Activated T-cell treated with anti-CD3 and anti-CD28 coated beads, Interleukin-2, amount 50 U/mL, for 72 hours (primary cell): ENCODE results near the gene C6orf62. TPM values are rescaled to one million over a fixed set of nuclear protein-coding genes. Genes with fewer than 3 reads are reported as not detected.
A peak's percentile ranks its signal among the peaks of the same experiment; 100 is the strongest.
"Not testable (repeated sequence)": the region's sequence is repeated elsewhere in the genome, so short reads cannot be mapped to it uniquely, and the experiment has no call there.

Experiments
- ATAC-seq, 2 donors: fragments of 150-1000 bp; cut with Tn5 transposase; replicated peaks in 1 of 2; 2 replicates each; pipeline ENCODE4 v1.10.0; 2021; ENCODE audit warnings: moderate library complexity in 2 of 2, mild to moderate bottlenecking in 1 of 2
- DNase-seq, 2 donors: peaks; one replicate each; pipeline ENCODE4 v3.0.0; 2021 to 2022; ENCODE audit warnings: mixed read lengths in 1 of 2
- H3K27ac Mint-ChIP-seq: one replicate; pipeline ENCODE4 v1.8.0; 2022; ENCODE audit warnings: mild to moderate bottlenecking, moderate library complexity, mixed read lengths
- H3K27me3 Mint-ChIP-seq: one replicate; pipeline ENCODE4 v1.8.0; 2022; ENCODE audit warnings: low read depth, mixed read lengths
- H3K36me3 Mint-ChIP-seq, 2 donors: one replicate each; pipeline ENCODE4 v1.8.0; 2022; ENCODE audit warnings: mixed read lengths in 2 of 2, mild to moderate bottlenecking in 1 of 2; ENCODE audit not compliant: insufficient read depth in 2 of 2
- H3K4me1 Mint-ChIP-seq: one replicate; pipeline ENCODE4 v1.8.0; 2022; ENCODE audit warnings: low read depth, mixed read lengths
- H3K4me3 Mint-ChIP-seq, 2 donors: one replicate each; pipeline ENCODE4 v1.8.0; 2022; ENCODE audit warnings: mild to moderate bottlenecking in 2 of 2, mixed read lengths in 2 of 2, moderate library complexity in 2 of 2
- H3K9me3 Mint-ChIP-seq, 2 donors: one replicate each; pipeline ENCODE4 v1.8.0; 2022; ENCODE audit warnings: mixed read lengths in 2 of 2
- total RNA-seq, 2 donors: library from RNA; stranded (reverse); gene quantifications; one replicate each; pipeline ENCODE4 v1.2.3, GENCODE V29; 2022

C6orf62 gene
- total RNA-seq, 2 donors from 2014 or later, result 181 to 194 TPM

GRCh38 chr6:24708612-24709011 lies 10.3 kb downstream of the C6orf62 start:
- Mint-ChIP-seq H3K4me1 (peaks cover 63% of the 10 kb centered on the region), H3K9me3 (no peaks in the 10 kb centered on the region), H3K27ac (peak overlapping the region; percentile 82), H3K27me3 (no peaks in the 10 kb centered on the region), H3K36me3 (peaks cover 15 to 56% of the 10 kb centered on the region in 2 donors), H3K4me3 (no peak overlapping the region)
- no peak for ATAC-seq
- no peak for DNase-seq

DNA sequence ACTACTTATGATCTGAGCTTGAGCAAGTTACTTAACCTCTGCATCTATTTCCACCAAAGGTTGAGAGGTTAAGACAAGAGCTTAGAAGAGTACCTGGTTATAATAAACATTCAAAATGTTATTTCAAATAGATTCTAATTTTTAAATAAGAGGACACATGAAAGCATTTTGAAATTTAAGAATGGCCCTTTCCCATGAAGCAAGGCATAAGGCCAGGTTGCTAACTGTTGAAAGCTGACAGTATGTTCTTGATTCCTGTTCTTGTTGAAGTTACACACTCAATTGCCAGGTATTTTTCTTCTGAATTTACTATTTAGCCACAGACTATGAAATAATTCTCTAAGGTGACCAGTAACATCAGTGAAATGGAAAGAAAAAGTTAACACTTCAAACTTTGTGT lies 14.5 kb downstream of the C6orf62 start:
- H3K4me1 Mint-ChIP-seq, result peaks cover 72% of the 10 kb centered on the region
- no peak overlapping the region for H3K4me3 Mint-ChIP-seq
- no peaks in the 10 kb centered on the region for H3K27me3 Mint-ChIP-seq
- peak overlapping the region; percentile 86 for H3K27ac Mint-ChIP-seq
- no peaks in the 10 kb centered on the region for H3K9me3 Mint-ChIP-seq
- DNase-seq (no peak), ATAC-seq (no peak)
- H3K36me3 Mint-ChIP-seq, result peaks cover 5 to 46% of the 10 kb centered on the region in 2 donors

DNA sequence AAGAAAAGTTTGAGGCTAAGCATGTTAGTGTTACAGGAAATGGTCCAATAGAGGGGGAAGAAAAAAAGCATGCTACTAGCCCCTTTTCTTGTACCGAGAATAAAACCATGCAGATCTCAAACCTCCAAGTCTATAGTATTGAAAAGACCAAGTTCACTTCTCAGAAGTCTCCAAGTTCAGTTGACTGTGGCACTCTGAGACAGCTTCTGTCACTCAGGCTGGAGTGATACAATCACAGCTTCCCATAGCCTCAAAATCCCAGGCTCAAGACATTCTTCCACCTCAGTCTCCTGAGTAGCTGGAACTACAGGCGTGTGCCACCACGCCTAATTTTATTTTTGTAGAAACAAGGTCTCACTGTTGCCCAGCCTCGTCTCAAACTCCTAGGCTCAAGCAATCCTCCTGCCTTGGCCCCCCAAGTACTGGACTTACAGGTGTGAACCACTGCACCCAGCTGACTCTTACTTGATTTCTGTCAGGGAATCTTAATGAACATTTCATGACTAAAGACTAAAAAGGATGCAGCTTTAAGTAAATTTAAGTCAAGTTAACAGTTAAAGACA lies 16.2 kb downstream of the C6orf62 start:
- no peak for DNase-seq
- peaks cover 73% of the 10 kb centered on the region for H3K4me1 Mint-ChIP-seq
- no peak overlapping the region for H3K4me3 Mint-ChIP-seq
- H3K27me3 Mint-ChIP-seq, result no peaks in the 10 kb centered on the region
- H3K9me3 Mint-ChIP-seq, result no peaks in the 10 kb centered on the region
- ATAC-seq, result no peak
- peaks cover 7 to 43% of the 10 kb centered on the region in 2 donors for H3K36me3 Mint-ChIP-seq
- H3K27ac Mint-ChIP-seq, result peak overlapping the region; percentile 86

GRCh38 chr6:24699521-24700359 lies 19.2 kb downstream of the C6orf62 start:
- peak overlapping the region; percentile 45 to 85 for H3K4me3 Mint-ChIP-seq

DNA sequence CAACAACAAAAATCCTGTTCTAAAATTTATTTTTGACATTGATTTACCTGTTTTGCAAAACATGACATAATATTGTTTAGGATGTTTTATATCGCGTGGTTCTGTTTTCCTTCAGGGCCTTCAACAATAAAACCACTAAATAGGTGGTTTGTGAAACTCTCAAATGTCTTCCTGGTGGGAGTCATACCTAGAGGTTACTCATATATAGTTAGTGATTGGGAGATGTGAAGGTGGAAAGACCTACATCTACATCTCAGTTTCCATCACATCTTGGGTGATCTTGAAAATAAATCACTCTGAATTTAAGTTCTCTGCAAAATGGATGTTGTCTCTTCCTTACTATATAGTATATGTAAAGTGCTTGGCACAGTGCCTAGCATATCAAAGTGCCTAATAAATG lies 22.9 kb downstream of the C6orf62 start:
- DNase-seq (no peak), ATAC-seq (peak; percentile 55 to 56)
- Mint-ChIP-seq H3K4me3 (peak overlapping the region in 1 of 2 donors; percentile 1), H3K4me1 (peaks cover 51% of the 10 kb centered on the region), H3K9me3 (no peaks in the 10 kb centered on the region), H3K27ac (peak overlapping the region; percentile 84), H3K27me3 (no peaks in the 10 kb centered on the region), H3K36me3 (peaks cover 2 to 11% of the 10 kb centered on the region in 2 donors)

More at GRCh38 chr6:24699521-24700359, 19.2 kb downstream of the C6orf62 start:
- ATAC-seq (peak; percentile 84 to 92), DNase-seq (no peak)
- Mint-ChIP-seq H3K4me1 (peaks cover 63% of the 10 kb centered on the region), H3K36me3 (peaks cover 4 to 24% of the 10 kb centered on the region in 2 donors), H3K27ac (peak overlapping the region; percentile 97), H3K9me3 (no peaks in the 10 kb centered on the region), H3K27me3 (no peaks in the 10 kb centered on the region)

GRCh38 chr6:24695635-24696034 lies 23.3 kb downstream of the C6orf62 start:
- H3K9me3 Mint-ChIP-seq, H3K27me3 Mint-ChIP-seq, H3K36me3 Mint-ChIP-seq, H3K4me3 Mint-ChIP-seq: not testable (repeated sequence)
- Mint-ChIP-seq H3K27ac (peak overlapping the region; percentile 84), H3K4me1 (peaks cover 51% of the 10 kb centered on the region)
- ATAC-seq, result peak; percentile 45 to 63
- peak; percentile 19 to 27 for DNase-seq

GRCh38 chr6:24694198-24694597 lies 24.8 kb downstream of the C6orf62 start:
- no peaks in the 10 kb centered on the region for H3K27me3 Mint-ChIP-seq
- DNase-seq (no peak), ATAC-seq (no peak)
- no peak overlapping the region for H3K4me3 Mint-ChIP-seq
- H3K4me1 Mint-ChIP-seq, result peaks cover 40% of the 10 kb centered on the region
- peaks cover 2 to 3% of the 10 kb centered on the region in 2 donors for H3K36me3 Mint-ChIP-seq
- no peaks in the 10 kb centered on the region for H3K9me3 Mint-ChIP-seq
- H3K27ac Mint-ChIP-seq, result no peak overlapping the region

DNA sequence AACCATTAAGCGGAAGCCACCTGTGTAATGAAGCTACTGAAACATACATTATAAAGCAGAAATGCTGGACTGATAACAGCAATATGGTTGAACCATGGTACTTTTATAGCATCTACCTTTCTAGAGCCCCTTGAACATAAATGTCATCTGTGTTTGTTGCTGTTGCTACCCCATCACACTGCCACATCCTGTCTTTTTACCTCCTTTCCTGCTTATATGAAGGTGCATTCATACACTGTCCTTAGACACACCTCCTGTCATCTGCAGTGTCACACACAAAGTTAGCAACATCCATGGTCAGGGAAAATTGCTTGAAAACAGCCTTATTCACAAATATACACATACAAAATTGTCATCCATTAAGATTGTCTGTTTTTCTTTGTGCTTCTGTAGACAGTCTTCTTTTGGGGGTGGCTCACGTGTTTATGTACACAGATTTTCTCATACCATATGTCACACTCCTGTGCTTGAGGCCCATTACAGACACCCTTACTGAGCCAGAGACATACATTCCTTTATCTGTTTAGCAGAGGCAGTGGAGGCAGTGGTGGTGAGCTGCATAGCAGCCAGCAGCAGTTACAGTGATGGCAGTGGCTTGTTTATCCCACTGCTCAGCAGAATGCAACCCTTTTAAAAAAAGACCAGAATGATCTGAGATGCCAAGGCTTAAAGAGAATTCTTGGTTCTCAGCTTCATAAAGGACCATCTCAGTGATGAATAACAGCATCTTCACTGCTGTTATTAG lies 25.9 kb downstream of the C6orf62 start:
- Mint-ChIP-seq H3K27me3 (no peaks in the 10 kb centered on the region), H3K27ac (peak overlapping the region; percentile 35), H3K36me3 (no peaks in the 10 kb centered on the region), H3K4me3 (no peak overlapping the region), H3K9me3 (no peaks in the 10 kb centered on the region), H3K4me1 (peaks cover 37% of the 10 kb centered on the region)
- no peak for DNase-seq
- peak in 1 of 2 donors; percentile 22 for ATAC-seq

DNA sequence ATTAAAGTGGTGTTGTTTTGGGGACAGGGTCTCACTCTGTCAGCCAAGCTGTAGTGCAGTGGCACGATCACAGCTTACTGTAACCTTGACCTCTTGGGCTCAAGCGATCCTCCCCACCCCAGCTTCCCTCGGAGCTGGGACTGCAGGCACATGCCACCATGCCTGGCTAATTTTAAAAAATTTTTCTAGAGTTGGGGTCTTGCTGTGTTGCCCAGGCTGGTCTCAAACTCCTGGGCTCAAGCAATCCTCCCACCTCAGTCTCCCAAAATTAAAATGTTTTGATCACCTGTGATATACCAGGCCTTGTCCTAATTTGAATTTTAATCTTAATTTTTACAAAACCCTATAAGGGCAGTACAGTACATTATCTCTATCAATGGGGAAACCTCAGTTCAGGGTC lies 26.5 kb downstream of the C6orf62 start:
- peaks cover under 1% of the 10 kb centered on the region in 2 donors for H3K36me3 Mint-ChIP-seq
- no peaks in the 10 kb centered on the region for H3K27me3 Mint-ChIP-seq
- ATAC-seq (no peak), DNase-seq (no peak)
- no peak overlapping the region for H3K27ac Mint-ChIP-seq
- peaks cover 37% of the 10 kb centered on the region for H3K4me1 Mint-ChIP-seq
- no peaks in the 10 kb centered on the region for H3K9me3 Mint-ChIP-seq
- no peak overlapping the region for H3K4me3 Mint-ChIP-seq

- Mint-ChIP-seq H3K27ac (no peak overlapping the region), H3K4me3 (no peak overlapping the region)
Observed at GRCh38 chr6:24692003-24692402, 27.0 kb downstream of the C6orf62 start.

GRCh38 chr6:24691550-24691949 lies 27.4 kb downstream of the C6orf62 start:
- no peak for ATAC-seq
- Mint-ChIP-seq H3K36me3 (peaks cover 3% of the 10 kb centered on the region in 2 donors), H3K4me1 (peaks cover 36% of the 10 kb centered on the region), H3K4me3 (no peak overlapping the region), H3K9me3 (no peaks in the 10 kb centered on the region), H3K27ac (peak overlapping the region; percentile 11), H3K27me3 (no peaks in the 10 kb centered on the region)
- DNase-seq, result no peak

More at GRCh38 chr6:24692003-24692402, 27.0 kb downstream of the C6orf62 start:
- DNase-seq (no peak), ATAC-seq (no peak)
- Mint-ChIP-seq H3K36me3 (peaks cover 3% of the 10 kb centered on the region in 2 donors), H3K4me1 (peaks cover 37% of the 10 kb centered on the region), H3K27me3 (no peaks in the 10 kb centered on the region), H3K9me3 (no peaks in the 10 kb centered on the region)

GRCh38 chr6:24690593-24690992 lies 28.4 kb downstream of the C6orf62 start:
- DNase-seq, result no peak
- no peak overlapping the region for H3K4me3 Mint-ChIP-seq
- no peaks in the 10 kb centered on the region for H3K27me3 Mint-ChIP-seq
- ATAC-seq, result no peak
- peaks cover 3% of the 10 kb centered on the region in 2 donors for H3K36me3 Mint-ChIP-seq
- no peaks in the 10 kb centered on the region for H3K9me3 Mint-ChIP-seq
- H3K4me1 Mint-ChIP-seq, result peaks cover 26% of the 10 kb centered on the region
- H3K27ac Mint-ChIP-seq, result no peak overlapping the region

DNA sequence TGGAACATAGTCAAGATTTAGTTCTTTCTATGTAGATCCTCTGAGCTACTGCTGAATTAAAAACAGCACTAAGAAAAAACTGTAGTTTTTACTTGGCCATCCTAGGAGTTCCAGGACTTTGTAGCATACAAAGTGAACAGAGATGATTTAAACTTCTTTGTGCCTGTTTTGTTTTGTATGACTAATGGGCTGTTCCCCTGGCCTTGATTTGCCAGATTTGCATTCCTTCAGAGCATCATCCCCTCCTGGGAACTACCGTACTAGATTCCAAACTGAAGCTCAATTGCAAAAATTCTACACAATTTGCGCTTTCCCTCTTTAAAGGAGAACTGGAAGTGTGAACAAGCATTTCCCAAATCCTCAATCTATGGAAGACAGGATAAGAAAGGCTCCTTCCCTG lies 29.0 kb downstream of the C6orf62 start:
- no peak overlapping the region for H3K27ac Mint-ChIP-seq
- no peaks in the 10 kb centered on the region for H3K9me3 Mint-ChIP-seq
- DNase-seq (no peak), ATAC-seq (no peak)
- H3K36me3 Mint-ChIP-seq, result peaks cover 3% of the 10 kb centered on the region in 2 donors
- H3K4me3 Mint-ChIP-seq, result no peak overlapping the region
- H3K4me1 Mint-ChIP-seq, result peaks cover 23% of the 10 kb centered on the region
- no peaks in the 10 kb centered on the region for H3K27me3 Mint-ChIP-seq
